NT2/D1 (cell line): ENCODE data around the gene CAMK1D.

Experiments used
- SUZ12 ChIP-seq: IDR thresholded peaks from 2 replicates; pipeline ENCODE4 v1.6.1; 2011; ENCODE audit not compliant: insufficient read length, insufficient read depth; ENCODE audit errors: extremely low read depth
- YY1 ChIP-seq: IDR thresholded peaks from 2 replicates; pipeline ENCODE4 v1.6.1; 2011; ENCODE audit not compliant: insufficient read length, insufficient read depth
- ZNF274 ChIP-seq: IDR thresholded peaks from 2 replicates; pipeline ENCODE4 v1.6.1; 2011; ENCODE audit warnings: mild to moderate bottlenecking, low read depth, low read length

DNA sequence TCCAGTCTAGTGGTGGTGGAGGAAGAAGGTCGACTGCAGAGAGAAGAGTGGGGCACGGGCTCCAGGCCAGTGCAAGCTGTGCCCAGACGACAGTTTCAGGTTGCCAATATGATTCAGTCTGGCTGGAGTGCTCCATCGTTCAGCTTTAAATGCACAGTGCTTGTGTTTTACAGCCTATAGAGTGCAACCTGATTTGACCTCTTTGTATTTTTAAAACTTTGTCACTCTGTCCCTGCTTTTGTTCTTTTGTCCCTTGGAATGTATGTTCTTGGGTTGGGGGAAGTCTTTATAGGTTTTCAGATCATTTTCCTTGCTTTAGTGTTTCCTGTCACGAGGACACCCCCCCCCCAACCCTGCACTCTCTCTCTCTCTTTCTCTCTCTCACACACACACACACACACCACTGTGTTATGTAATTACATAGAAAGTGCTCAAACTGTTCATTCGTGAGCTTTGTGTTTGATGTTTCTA lies 198.0 kb downstream of the CAMK1D start:
- TF ChIP-seq ZNF274 = no peak
- TF ChIP-seq SUZ12 = no peak
- no peak for TF ChIP-seq YY1
